AG09309 (cell line): ENCODE data around the gene CD74.
A peak's percentile ranks its signal among the peaks of the same experiment; 100 is the strongest.

ENCODE experiments used
- DNase-seq: peaks from one replicate; pipeline ENCODE4 v3.0.0-alpha.2; 2010; ENCODE audit warnings: low read depth
- H3K4me3 ChIP-seq: 2 replicates; pipeline ENCODE4 v1.5.1; 2011; ENCODE audit warnings: mild to moderate bottlenecking, low read depth, low read length, moderate library complexity; ENCODE audit not compliant: control insufficient read depth
- CTCF ChIP-seq: IDR thresholded peaks from 2 replicates; pipeline ENCODE4 v1.5.1; 2011; ENCODE audit warnings: mild to moderate bottlenecking, low read depth, low read length, inconsistent platforms; ENCODE audit not compliant: insufficient read depth, control insufficient read depth; ENCODE audit errors: missing control alignments

The CD74 gene

GRCh38 chr5:150442699-150443080 lies 30.0 kb upstream of the CD74 start:
- TF ChIP-seq CTCF = no peak
- no peak for DNase-seq
- H3K4me3 ChIP-seq = no peak overlapping the region

DNA sequence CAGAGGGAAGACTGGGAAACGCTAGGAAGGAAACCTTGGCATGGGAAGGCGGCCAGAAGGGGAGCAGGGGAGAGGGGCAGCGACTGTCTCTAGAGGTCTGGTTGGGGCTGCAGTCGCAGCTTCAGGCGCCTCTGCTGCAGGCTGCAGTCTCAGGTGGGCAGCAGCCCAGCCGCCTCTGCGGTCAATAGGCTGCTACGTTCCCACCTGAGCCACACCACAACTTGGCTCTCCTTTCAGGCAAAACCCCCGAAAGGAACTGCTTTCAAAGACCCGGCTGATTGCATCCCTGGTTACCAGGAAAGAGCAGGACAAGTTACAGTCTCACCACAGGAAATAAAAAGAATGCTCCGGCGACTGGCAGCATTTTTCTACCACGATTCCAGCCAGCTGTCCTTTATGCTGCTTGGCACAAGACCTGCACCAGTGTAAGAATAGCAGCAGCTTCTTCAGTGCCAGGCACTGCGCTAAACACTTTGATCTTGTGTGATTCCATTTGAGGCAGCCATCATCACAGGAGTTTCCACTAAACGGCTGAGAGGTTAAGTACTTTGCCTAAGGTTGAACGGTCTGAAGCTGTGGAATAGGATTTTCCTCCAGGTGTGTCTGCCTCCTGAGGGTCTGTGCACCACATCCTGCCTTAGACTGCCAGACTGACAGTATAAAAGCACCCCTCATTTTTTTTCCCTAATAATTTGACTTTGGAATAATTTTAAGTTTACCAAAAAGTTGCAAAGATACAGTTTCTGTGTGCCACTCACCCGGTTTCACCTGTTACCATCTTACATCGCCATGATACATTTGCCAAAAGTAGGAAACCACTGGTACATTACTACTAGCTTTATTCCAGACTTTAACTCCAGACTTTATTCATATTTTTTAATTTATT lies 29.3 kb upstream of the CD74 start:
- H3K4me3 ChIP-seq = no peak overlapping the region
- DNase-seq = no peak
- no peak for TF ChIP-seq CTCF

- H3K4me3 ChIP-seq = no peak overlapping the region
- no peak for DNase-seq
- no peak for TF ChIP-seq CTCF
Observed at GRCh38 chr5:150440948-150441812, 28.5 kb upstream of the CD74 start.

DNA sequence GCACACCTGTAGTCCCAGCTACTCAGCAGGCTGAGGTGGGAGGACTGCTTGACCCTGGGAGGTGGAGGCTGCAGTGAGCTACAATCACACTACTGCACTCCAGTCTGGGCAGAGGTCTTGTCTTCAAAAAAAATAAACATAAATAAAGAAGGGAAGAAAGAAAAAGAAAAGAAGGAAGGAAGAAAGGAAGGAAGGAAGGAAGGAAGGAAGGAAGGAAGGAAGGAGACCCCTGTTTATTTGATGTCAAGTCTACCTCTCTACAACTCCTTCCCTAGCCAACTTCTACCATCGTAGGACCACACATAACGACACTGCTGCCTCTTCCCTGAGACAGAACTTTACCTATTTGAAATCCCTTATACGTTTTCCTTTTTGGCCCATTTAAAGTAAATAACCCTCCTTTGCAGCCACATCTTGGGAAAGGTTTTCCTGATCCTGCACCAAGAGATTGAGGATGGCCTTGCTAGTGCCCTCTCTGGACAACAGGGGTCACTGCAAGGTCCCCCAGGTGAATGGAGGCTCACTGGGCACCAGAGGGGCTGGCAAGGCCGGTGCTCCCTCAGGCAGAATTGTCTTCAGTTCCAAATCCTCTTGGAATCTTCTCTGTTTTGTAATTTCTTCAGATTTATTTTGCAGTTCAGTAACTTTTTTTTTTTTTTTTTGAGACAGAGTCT lies 26.3 kb upstream of the CD74 start:
- DNase-seq = no peak
- no peak overlapping the region for H3K4me3 ChIP-seq
- TF ChIP-seq CTCF = peak; percentile 66

GRCh38 chr5:150436141-150436680 lies 23.5 kb upstream of the CD74 start:
- TF ChIP-seq CTCF = peak; percentile 83
- DNase-seq = peak; percentile 46
- H3K4me3 ChIP-seq = no peak overlapping the region

DNA sequence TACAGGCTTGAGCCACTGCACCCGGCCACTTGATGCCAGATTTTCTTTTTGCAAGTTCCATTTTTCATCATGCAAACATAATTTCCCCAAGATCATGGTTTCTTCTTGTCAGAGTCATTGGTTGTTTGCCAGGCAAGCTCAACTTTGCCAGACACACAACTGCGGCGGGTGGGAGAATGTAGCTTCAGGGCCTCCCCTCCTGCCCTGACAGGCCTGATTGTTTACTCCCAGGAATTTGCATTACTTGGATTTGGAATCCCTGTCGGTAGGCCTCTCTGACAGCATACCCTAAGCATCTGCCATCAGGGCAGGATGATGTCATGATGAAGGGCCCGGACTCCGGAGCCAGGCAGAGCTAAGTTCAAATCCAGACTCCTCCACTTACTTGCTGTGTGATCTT lies 21.8 kb upstream of the CD74 start:
- DNase-seq = no peak
- TF ChIP-seq CTCF = no peak
- H3K4me3 ChIP-seq = no peak overlapping the region
